HEK293 (cell line): Measurements from ENCODE around the gene PAK5.

Experiments used
- CTCF ChIP-seq: fragments of 450-650 bp; formaldehyde crosslinking; IDR thresholded peaks from 2 replicates; pipeline ENCODE4 v1.5.1; 2016; ENCODE audit warnings: missing biosample characterization, missing genetic modification characterization
- ZNF624 ChIP-seq: fragments of 450-650 bp; formaldehyde crosslinking; IDR thresholded peaks from 2 replicates; pipeline ENCODE4 v1.5.1; 2017; ENCODE audit warnings: missing biosample characterization, missing genetic modification characterization

- no peak for TF ChIP-seq ZNF624 (tag by site-specific recombination)
- no peak for TF ChIP-seq CTCF
Observed at GRCh38 chr20:9705722-9706476, 133.0 kb downstream of the PAK5 start.
